ENCODE measurements around the gene TNFRSF18. TPM values are rescaled to one million over a fixed set of nuclear protein-coding genes. Genes with fewer than 3 reads are reported as not detected.
A peak's percentile ranks its signal among the peaks of the same experiment; 100 is the strongest.

Gene TNFRSF18
- total RNA-seq, 4 donors from 2014 or later: 24.4 to 62.1 (median 33.5) TPM

DNA sequence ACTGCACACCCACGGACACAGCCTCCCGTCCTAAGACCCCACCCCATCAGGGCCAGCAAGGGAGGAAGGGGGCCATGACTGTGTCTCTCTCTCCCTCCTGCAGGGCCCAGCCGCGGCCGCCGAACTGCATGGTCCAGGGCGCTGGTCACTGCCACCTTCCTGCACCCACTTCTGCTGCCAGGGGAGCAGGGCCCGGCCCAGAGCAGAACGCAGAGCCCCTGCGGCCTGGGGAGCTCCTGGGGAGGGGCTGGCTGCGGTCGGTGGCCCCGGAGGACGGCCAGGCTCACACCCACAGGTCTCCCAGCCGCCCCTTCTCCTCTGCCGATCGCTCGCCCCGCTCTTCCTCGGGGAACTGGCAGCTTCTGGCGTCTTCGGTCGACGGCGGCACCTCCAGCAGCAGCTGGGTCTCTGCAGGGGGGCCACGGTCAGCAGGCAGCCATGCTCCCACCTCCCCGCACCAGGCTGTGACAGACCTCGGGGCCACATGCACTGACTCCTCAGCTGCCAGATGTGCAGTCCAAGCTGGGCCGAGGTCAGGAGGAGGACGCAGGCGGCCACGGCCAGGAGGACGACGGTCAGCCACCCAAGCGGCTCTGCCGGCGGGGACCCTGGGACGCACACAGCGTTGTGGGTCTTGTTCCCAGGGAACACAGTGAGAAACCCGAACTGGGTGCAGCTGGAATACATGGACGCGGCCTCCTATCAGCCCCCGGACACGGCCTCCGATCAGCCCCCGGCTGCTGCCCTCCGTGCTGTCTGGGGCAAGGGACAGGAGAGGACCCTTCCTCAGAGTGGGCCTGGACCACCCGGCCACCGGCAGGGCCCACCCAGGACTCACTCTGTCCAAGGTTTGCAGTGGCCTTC, 2.6 kb downstream of the TNFRSF18 start:
- TF ChIP-seq POLR2A (IDR thresholded peaks at IDR 0.05) (no peak), POLR2AphosphoS5 (IDR thresholded peaks at IDR 0.05) (no peak), EP300 (IDR thresholded peaks at IDR 0.05) (no peak)
- TF ChIP-seq, protein P1, sequence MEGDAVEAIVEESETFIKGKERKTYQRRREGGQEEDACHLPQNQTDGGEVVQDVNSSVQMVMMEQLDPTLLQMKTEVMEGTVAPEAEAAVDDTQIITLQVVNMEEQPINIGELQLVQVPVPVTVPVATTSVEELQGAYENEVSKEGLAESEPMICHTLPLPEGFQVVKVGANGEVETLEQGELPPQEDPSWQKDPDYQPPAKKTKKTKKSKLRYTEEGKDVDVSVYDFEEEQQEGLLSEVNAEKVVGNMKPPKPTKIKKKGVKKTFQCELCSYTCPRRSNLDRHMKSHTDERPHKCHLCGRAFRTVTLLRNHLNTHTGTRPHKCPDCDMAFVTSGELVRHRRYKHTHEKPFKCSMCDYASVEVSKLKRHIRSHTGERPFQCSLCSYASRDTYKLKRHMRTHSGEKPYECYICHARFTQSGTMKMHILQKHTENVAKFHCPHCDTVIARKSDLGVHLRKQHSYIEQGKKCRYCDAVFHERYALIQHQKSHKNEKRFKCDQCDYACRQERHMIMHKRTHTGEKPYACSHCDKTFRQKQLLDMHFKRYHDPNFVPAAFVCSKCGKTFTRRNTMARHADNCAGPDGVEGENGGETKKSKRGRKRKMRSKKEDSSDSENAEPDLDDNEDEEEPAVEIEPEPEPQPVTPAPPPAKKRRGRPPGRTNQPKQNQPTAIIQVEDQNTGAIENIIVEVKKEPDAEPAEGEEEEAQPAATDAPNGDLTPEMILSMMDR (IDR thresholded peaks at IDR 0.05): no peak
- peaks cover 61% of the 10 kb centered on the region for H3K4me1 ChIP-seq
- H3K27ac ChIP-seq: no peak overlapping the region
- no peaks in the 10 kb centered on the region for H3K9me3 ChIP-seq
- no peak for DNase-seq (ENCODE audit: low spot score in 2 of 2)
- H3K36me3 ChIP-seq: no peaks in the 10 kb centered on the region
- 100% methylated on average over 3 of the region's 49 CpGs for WGBS
- H3K27me3 ChIP-seq: peaks cover 38% of the 10 kb centered on the region
- no peak overlapping the region for H3K4me3 ChIP-seq

DNA sequence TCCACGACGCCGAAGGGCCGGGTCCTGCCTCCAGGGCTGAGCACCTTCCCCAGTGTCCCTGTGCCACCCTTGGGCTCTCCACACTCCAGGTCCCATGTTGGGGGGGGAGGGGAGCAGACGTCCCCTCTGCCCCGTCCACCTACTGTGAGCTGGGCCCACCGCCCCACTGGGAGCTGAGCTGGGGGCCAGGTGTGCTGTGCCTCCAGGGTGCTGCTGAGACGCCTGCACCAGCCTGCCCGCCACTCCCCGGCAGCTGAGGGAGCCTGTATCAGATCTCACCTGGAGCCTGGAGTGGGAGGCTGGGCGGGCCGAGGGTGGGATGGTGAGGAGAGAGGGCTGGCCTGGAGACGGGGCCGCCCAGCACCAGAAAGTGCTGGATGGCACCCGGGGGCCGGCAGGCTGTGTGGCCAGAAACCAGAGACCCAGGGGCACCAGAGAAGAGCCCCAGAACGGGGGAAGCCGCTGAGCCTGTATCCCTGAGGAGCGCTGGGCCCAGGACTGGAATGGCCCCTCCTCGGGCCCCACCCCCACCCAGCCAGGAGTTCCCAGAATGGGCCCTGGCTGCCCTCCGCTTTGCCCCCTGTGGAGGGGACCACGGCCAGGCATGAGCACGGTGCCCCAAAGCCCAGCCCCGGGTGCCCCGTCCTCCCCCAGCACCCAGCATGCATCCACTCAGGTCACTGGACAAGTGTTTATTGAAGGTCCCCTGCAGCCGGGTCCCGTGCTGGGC, 3.4 kb downstream of the TNFRSF18 start:
- peaks cover 53% of the 10 kb centered on the region for H3K4me1 ChIP-seq
- peaks cover 38% of the 10 kb centered on the region for H3K27me3 ChIP-seq
- H3K36me3 ChIP-seq: no peaks in the 10 kb centered on the region
- H3K4me3 ChIP-seq: peak overlapping the region; percentile 32
- no peak for TF ChIP-seq EP300 (IDR thresholded peaks at IDR 0.05)
- TF ChIP-seq, protein P1 (IDR thresholded peaks at IDR 0.05): no peak
- no peak for TF ChIP-seq POLR2AphosphoS5 (IDR thresholded peaks at IDR 0.05)
- TF ChIP-seq POLR2A (IDR thresholded peaks at IDR 0.05): no peak
- 80% methylated on average over 1 of the region's 27 CpGs for WGBS
- DNase-seq (ENCODE audit: low spot score in 2 of 2): no peak
- H3K9me3 ChIP-seq: no peaks in the 10 kb centered on the region
- H3K27ac ChIP-seq: no peak overlapping the region

DNA sequence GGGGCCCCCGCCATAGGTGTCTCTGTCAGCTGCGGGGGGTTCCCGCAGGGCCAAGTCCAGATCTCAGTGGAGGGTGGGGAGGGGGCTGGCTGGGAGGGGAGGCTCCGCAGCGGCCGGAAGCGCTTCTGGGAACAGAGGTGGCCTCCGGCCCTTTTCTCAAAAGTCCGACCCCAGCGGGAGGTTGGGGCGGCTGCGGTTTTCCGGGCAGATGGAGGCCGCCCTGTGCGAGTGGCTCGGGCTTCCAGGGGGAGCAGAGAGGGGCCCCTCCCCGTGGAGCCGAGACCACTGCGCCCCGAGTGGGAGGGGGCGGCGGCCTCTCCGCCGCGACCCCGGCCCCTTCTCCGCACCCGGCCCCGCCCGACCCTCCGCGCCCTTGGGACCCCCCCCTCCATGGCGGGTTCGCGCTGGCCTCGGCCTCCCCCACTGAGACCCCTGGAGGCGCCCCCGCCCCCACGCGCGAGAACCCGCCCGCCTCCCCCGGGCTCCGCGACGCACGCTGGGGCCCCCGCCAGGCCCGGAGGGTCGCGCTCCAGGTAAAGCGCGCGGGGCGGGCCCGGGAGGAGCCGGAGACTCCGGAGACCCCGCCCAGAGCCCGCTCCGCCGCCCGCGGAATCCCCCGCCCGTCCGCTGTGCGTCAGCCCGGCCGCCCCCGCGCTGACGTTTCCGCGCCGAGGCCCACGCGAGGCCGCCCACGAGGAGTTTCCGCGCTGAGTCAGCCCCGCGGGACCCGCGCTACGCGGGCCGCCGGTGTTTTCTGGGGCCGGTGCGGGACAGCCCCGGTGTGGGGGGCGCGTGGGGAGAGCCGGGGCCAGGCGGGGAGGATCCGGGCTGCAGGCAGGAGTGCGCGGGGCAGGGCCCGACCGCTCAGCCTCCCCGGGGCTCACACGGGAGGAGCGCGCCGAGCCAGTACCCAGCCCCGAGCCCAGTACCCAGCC, 5.2 kb downstream of the TNFRSF18 start:
- no peak for DNase-seq (ENCODE audit: low spot score in 2 of 2)
- Histone ChIP-seq H3K4me3 (peak overlapping the region; percentile 58), H3K9me3 (no peaks in the 10 kb centered on the region), H3K4me1 (peaks cover 34% of the 10 kb centered on the region), H3K27ac (peak overlapping the region; percentile 10), H3K27me3 (peaks cover 25% of the 10 kb centered on the region), H3K36me3 (no peaks in the 10 kb centered on the region)
- TF ChIP-seq POLR2A (IDR thresholded peaks at IDR 0.05): no peak
- TF ChIP-seq POLR2AphosphoS5 (IDR thresholded peaks at IDR 0.05): no peak
- no peak for TF ChIP-seq EP300 (IDR thresholded peaks at IDR 0.05)
- TF ChIP-seq, protein P1 (IDR thresholded peaks at IDR 0.05): no peak
- 7% methylated on average over 20 of the region's 109 CpGs for WGBS

DNA sequence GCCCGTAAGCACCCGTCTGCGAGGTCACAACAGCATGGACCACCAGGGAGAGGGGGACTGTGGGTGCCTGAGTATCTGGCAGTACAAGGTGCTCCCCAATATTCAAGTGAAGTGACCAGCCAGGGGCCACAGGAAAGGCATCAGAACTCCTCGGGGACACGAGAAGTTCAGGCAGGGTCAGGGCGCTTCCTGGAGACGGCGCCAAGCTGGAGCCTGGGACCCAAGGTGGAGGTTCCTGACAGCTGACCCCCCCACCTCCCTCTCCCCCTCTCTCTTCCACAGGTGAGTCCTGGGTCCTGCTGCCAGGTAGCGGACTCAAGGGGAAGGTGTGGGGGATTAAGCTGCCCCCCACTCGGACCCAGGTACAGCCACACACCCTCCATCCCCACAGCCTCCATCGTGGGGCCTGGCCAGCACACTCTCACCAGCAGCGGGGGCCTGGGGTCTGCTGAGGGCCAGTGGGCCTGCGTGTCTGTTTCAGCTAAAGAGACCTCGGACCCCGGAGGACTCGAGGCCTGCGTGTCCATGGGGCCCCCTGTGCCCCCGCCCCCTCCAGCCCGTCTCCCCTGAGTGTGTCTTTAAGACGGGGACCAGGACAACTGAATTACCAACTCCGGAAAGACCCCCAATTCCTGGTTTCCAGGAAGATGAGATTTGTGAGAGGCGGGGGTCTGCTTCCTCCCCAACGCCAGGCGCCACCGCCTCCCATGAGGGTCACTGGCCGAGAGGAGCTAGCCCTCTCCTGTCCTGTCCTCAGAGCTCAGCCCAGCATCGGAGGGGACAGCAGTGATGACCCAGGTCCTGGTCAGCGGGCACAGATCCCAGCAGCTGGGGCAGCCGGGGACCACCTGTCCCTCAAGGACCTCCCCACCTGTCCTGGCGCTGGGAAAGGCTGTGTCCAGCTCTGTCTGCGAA, 6.2 kb downstream of the TNFRSF18 start:
- Histone ChIP-seq H3K27me3 (peaks cover 19% of the 10 kb centered on the region), H3K4me3 (peak overlapping the region; percentile 58), H3K9me3 (no peaks in the 10 kb centered on the region), H3K36me3 (no peaks in the 10 kb centered on the region), H3K27ac (no peak overlapping the region), H3K4me1 (peaks cover 26% of the 10 kb centered on the region)
- WGBS: 83% methylated on average over 22 of the region's 31 CpGs
- DNase-seq (ENCODE audit: low spot score in 2 of 2): no peak
- TF ChIP-seq, protein P1 (IDR thresholded peaks at IDR 0.05): no peak
- no peak for TF ChIP-seq POLR2AphosphoS5 (IDR thresholded peaks at IDR 0.05)
- no peak for TF ChIP-seq POLR2A (IDR thresholded peaks at IDR 0.05)
- TF ChIP-seq EP300 (IDR thresholded peaks at IDR 0.05): no peak
